ENCODE results near the gene PTPN1. TPM values are rescaled to one million over a fixed set of nuclear protein-coding genes. Genes with fewer than 3 reads are reported as not detected.

Gene PTPN1
- total RNA-seq, 2 experiments from 2014 or later: 82.3 to 82.8 TPM

GRCh38 chr20:50488236-50488806 lies 21.9 kb upstream of the PTPN1 start:
- H3K27ac Mint-ChIP-seq: no peak overlapping the region
- no peak for DNase-seq
- H3K4me1 Mint-ChIP-seq (ENCODE audit: low read depth): peaks cover 12% of the 10 kb centered on the region
- Histone ChIP-seq H3K27ac (ENCODE audit: low read depth in 1 of 2, low read length in 2 of 2) (no peak overlapping the region), H3K36me3 (ENCODE audit: insufficient read depth, low read length) (no peaks in the 10 kb centered on the region), H3K9me3 (ENCODE audit: control insufficient read depth in 1 of 2, insufficient read depth in 1 of 2, low read length in 2 of 2) (no peaks in the 10 kb centered on the region), H3K27me3 (ENCODE audit: control insufficient read depth in 1 of 2, insufficient read depth in 2 of 2, low read length in 2 of 2) (no peaks in the 10 kb centered on the region), H3K4me3 (ENCODE audit: low read length) (no peak overlapping the region), H3K4me1 (ENCODE audit: insufficient read depth, low read length) (peaks cover 6% of the 10 kb centered on the region)
- ChIA-PET CTCF (interaction anchor here (0.6 kb wide), 1 partner anchor 11 kb away, joined by 4 read pairs; no protein-coding TSS in a partner anchor), POLR2A (interaction anchor here (1.0 kb wide), 1 partner anchor 22 kb away, joined by 5 read pairs; the partner anchor contains the start of gene PTPN1)
- TF ChIP-seq CTCF (IDR thresholded peaks at IDR 0.05): no peak
- H3K27me3 Mint-ChIP-seq: no peaks in the 10 kb centered on the region
- no peaks in the 10 kb centered on the region for H3K9me3 Mint-ChIP-seq
- intact Hi-C loops (cut with DNase I, micrococcal nuclease): no loop called here
- H3K4me3 Mint-ChIP-seq: no peak overlapping the region
- H3K36me3 Mint-ChIP-seq (ENCODE audit: low read depth): peaks cover 5% of the 10 kb centered on the region
- ATAC-seq (ENCODE audit: poor library complexity): no peak

- no peak overlapping the region for H3K27ac Mint-ChIP-seq
- TF ChIP-seq CTCF (IDR thresholded peaks at IDR 0.05): no peak
- POLR2A ChIA-PET: interaction anchor here (1.2 kb wide), 1 partner anchor 11 kb away, joined by 4 read pairs; no protein-coding TSS in a partner anchor
Measured at GRCh38 chr20:50491168-50491567, 19.0 kb upstream of the PTPN1 start.

GRCh38 chr20:50491926-50492634 lies 18.1 kb upstream of the PTPN1 start:
- no peaks in the 10 kb centered on the region for H3K27me3 ChIP-seq (ENCODE audit: control insufficient read depth in 1 of 2, insufficient read depth in 2 of 2, low read length in 2 of 2)
- H3K9me3 ChIP-seq (ENCODE audit: control insufficient read depth in 1 of 2, insufficient read depth in 1 of 2, low read length in 2 of 2): no peaks in the 10 kb centered on the region
- no peak for DNase-seq
- H3K9me3 Mint-ChIP-seq: no peaks in the 10 kb centered on the region
- H3K4me3 Mint-ChIP-seq: no peak overlapping the region
- no peak for ATAC-seq (ENCODE audit: poor library complexity)
- intact Hi-C loops (cut with DNase I, micrococcal nuclease): no loop called here
- no peak overlapping the region for H3K27ac ChIP-seq (ENCODE audit: low read depth in 1 of 2, low read length in 2 of 2)
- H3K36me3 ChIP-seq (ENCODE audit: insufficient read depth, low read length): no peaks in the 10 kb centered on the region
- POLR2A ChIA-PET: no interaction called here
- H3K4me1 ChIP-seq (ENCODE audit: insufficient read depth, low read length): no peaks in the 10 kb centered on the region
- no peak overlapping the region for H3K4me3 ChIP-seq (ENCODE audit: low read length)
- no peaks in the 10 kb centered on the region for H3K27me3 Mint-ChIP-seq
- H3K27ac Mint-ChIP-seq: no peak overlapping the region
- H3K36me3 Mint-ChIP-seq (ENCODE audit: low read depth): no peaks in the 10 kb centered on the region
- no peaks in the 10 kb centered on the region for H3K4me1 Mint-ChIP-seq (ENCODE audit: low read depth)
- CTCF ChIA-PET: interaction anchor here (0.6 to 1.2 kb wide), 2 partner anchors 10 to 12 kb away, joined by 3 to 4 read pairs; no protein-coding TSS in a partner anchor
- TF ChIP-seq CTCF (IDR thresholded peaks at IDR 0.05): no peak

More at GRCh38 chr20:50491168-50491567, 19.0 kb upstream of the PTPN1 start:
- H3K4me1 Mint-ChIP-seq (ENCODE audit: low read depth): no peaks in the 10 kb centered on the region
- H3K4me1 ChIP-seq (ENCODE audit: insufficient read depth, low read length): no peaks in the 10 kb centered on the region
- H3K4me3 ChIP-seq (ENCODE audit: low read length): no peak overlapping the region
- no peaks in the 10 kb centered on the region for H3K27me3 Mint-ChIP-seq
- intact Hi-C loops (cut with DNase I, micrococcal nuclease): no loop called here
- no peaks in the 10 kb centered on the region for H3K36me3 ChIP-seq (ENCODE audit: insufficient read depth, low read length)
- H3K9me3 ChIP-seq (ENCODE audit: control insufficient read depth in 1 of 2, insufficient read depth in 1 of 2, low read length in 2 of 2): no peaks in the 10 kb centered on the region
- H3K27me3 ChIP-seq (ENCODE audit: control insufficient read depth in 1 of 2, insufficient read depth in 2 of 2, low read length in 2 of 2): no peaks in the 10 kb centered on the region
- ATAC-seq (ENCODE audit: poor library complexity): no peak
- no peaks in the 10 kb centered on the region for H3K36me3 Mint-ChIP-seq (ENCODE audit: low read depth)
- CTCF ChIA-PET: interaction anchor here (1.2 kb wide), 1 partner anchor 11 kb away, joined by 4 read pairs; no protein-coding TSS in a partner anchor
- H3K9me3 Mint-ChIP-seq: no peaks in the 10 kb centered on the region
- DNase-seq: no peak
- H3K4me3 Mint-ChIP-seq: no peak overlapping the region
- H3K27ac ChIP-seq (ENCODE audit: low read depth in 1 of 2, low read length in 2 of 2): no peak overlapping the region

Measured in CD4-positive, alpha-beta T cell (primary cell).